ENCODE results near the gene SSNA1.

Gene SSNA1

DNA sequence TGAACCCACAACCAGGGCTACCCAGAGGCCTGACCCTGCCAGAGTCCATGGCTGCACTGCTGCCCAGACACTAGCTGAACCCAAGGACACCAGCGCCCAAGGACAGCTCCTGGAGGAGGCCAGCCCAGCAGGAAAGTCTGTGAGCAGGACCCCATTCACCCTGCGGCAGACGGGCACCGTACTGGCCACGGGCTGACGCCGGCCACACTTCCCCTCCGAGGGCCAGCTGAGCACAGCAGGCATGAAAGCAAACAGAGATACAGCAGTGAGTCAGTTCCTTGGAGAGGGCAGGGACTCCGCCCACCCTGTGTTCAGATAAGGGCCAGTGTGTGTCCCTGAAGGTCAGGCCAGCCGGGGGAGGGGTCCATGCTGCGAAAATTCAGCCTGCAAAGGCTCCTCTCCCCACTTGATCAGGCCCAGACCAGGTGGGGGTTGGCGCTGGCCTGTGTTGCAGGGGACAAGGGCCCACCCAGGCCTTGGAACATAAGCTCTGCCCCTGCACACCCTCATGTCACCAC lies 30.3 kb downstream of the SSNA1 start:
- Histone ChIP-seq H3K9me3 (ENCODE audit: insufficient read depth, low read length, severe bottlenecking) (no peaks in the 10 kb centered on the region), H3K4me3 (ENCODE audit: low read depth in 1 of 2, low read length in 2 of 2) (no peak overlapping the region), H2AFZ (ENCODE audit: low read depth, low read length) (no peak overlapping the region), H3K36me3 (ENCODE audit: insufficient read depth, low read length) (peaks cover 19% of the 10 kb centered on the region), H3K79me2 (ENCODE audit: insufficient read depth, low read length) (no peaks in the 10 kb centered on the region), H3K27me3 (ENCODE audit: insufficient read depth, low read length, poor library complexity) (no peaks in the 10 kb centered on the region), H4K20me1 (ENCODE audit: insufficient read depth, low read length) (no peaks in the 10 kb centered on the region; the same call in 1 of the 2 replicates), H3K4me2 (ENCODE audit: insufficient read depth, low read length) (no peak overlapping the region), H3K9ac (ENCODE audit: low read depth, low read length) (no peak overlapping the region), H3K4me1 (ENCODE audit: insufficient read depth, low read length) (peaks cover 7% of the 10 kb centered on the region), H3K27ac (ENCODE audit: low read length) (no peak overlapping the region)
- ATAC-seq (ENCODE audit: insufficient read depth, low read depth) (no peak), DNase-seq (no peak)
- TF ChIP-seq, protein P1, sequence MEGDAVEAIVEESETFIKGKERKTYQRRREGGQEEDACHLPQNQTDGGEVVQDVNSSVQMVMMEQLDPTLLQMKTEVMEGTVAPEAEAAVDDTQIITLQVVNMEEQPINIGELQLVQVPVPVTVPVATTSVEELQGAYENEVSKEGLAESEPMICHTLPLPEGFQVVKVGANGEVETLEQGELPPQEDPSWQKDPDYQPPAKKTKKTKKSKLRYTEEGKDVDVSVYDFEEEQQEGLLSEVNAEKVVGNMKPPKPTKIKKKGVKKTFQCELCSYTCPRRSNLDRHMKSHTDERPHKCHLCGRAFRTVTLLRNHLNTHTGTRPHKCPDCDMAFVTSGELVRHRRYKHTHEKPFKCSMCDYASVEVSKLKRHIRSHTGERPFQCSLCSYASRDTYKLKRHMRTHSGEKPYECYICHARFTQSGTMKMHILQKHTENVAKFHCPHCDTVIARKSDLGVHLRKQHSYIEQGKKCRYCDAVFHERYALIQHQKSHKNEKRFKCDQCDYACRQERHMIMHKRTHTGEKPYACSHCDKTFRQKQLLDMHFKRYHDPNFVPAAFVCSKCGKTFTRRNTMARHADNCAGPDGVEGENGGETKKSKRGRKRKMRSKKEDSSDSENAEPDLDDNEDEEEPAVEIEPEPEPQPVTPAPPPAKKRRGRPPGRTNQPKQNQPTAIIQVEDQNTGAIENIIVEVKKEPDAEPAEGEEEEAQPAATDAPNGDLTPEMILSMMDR (IDR thresholded peaks at IDR 0.05; ENCODE audit: borderline replicate concordance, extremely low read depth, low read length, poor library complexity, severe bottlenecking): no peak
- no peak for TF ChIP-seq EZH2 (IDR thresholded peaks at IDR 0.05; ENCODE audit: borderline replicate concordance, low read depth, low read length, severe bottlenecking)

GRCh38 chr9:137219757-137220316 lies 31.4 kb downstream of the SSNA1 start:
- Histone ChIP-seq H3K79me2 (ENCODE audit: insufficient read depth, low read length) (no peaks in the 10 kb centered on the region), H3K36me3 (ENCODE audit: insufficient read depth, low read length) (peaks cover 11% of the 10 kb centered on the region), H3K4me2 (ENCODE audit: insufficient read depth, low read length) (no peak overlapping the region), H2AFZ (ENCODE audit: low read depth, low read length) (no peak overlapping the region), H4K20me1 (ENCODE audit: insufficient read depth, low read length) (no peaks in the 10 kb centered on the region; the same call in 1 of the 2 replicates), H3K9ac (ENCODE audit: low read depth, low read length) (no peak overlapping the region), H3K4me1 (ENCODE audit: insufficient read depth, low read length) (peaks cover 17% of the 10 kb centered on the region), H3K27me3 (ENCODE audit: insufficient read depth, low read length, poor library complexity) (no peaks in the 10 kb centered on the region), H3K4me3 (ENCODE audit: low read depth in 1 of 2, low read length in 2 of 2) (no peak overlapping the region), H3K9me3 (ENCODE audit: insufficient read depth, low read length, severe bottlenecking) (no peaks in the 10 kb centered on the region), H3K27ac (ENCODE audit: low read length) (no peak overlapping the region)
- DNase-seq (no peak), ATAC-seq (ENCODE audit: insufficient read depth, low read depth) (no peak)
- TF ChIP-seq EZH2 (IDR thresholded peaks at IDR 0.05; ENCODE audit: borderline replicate concordance, low read depth, low read length, severe bottlenecking): no peak
- TF ChIP-seq, protein P1 (IDR thresholded peaks at IDR 0.05; ENCODE audit: borderline replicate concordance, extremely low read depth, low read length, poor library complexity, severe bottlenecking): no peak

DNA sequence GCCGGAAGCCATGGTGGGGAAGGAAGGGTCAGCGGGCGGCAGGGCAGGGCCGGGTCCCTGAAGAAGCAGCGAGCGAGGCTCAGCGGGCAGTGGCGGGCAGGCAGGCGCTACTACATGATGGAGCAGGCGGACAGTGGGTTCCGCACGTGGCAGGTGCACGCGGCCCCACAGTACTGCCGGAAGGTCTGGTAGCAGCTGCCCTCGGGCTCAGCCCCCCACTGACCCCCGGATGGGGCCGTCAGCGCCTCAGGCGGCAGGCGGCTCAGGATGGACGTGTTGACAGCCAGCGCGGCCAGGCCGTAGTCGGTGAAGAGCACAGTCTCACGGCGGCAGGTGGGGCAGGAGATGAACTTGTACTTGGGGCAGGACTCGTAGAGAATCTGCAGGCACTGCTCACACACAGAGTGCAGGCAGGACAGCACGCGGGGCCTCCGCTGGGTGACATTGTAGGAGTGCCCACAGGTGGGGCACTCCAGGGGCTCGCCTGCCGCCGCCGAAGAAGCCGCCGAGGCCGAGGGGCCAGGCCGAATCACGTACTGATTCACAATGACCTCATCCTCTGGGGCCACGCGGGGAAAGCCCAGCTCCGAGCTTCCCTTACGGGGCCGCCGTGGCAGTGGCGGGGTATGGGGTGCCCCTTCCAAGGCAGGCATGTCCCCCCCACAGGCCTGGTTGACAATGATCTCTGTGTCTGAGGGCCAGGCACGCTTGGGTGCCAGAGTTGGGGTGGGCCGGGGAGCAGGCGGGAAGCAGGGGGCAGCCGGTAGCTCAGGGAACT lies 32.0 kb downstream of the SSNA1 start:
- no peak overlapping the region for H3K4me2 ChIP-seq (ENCODE audit: insufficient read depth, low read length)

More for the DNA sequence above, 32.0 kb downstream of the SSNA1 start:
- ATAC-seq (ENCODE audit: insufficient read depth, low read depth) (no peak), DNase-seq (no peak)
- Histone ChIP-seq H3K9me3 (ENCODE audit: insufficient read depth, low read length, severe bottlenecking) (no peaks in the 10 kb centered on the region), H3K79me2 (ENCODE audit: insufficient read depth, low read length) (no peaks in the 10 kb centered on the region), H3K4me3 (ENCODE audit: low read depth in 1 of 2, low read length in 2 of 2) (no peak overlapping the region), H2AFZ (ENCODE audit: low read depth, low read length) (no peak overlapping the region), H3K27ac (ENCODE audit: low read length) (no peak overlapping the region), H3K36me3 (ENCODE audit: insufficient read depth, low read length) (peaks cover 7% of the 10 kb centered on the region), H4K20me1 (ENCODE audit: insufficient read depth, low read length) (no peaks in the 10 kb centered on the region; the same call in 1 of the 2 replicates), H3K9ac (ENCODE audit: low read depth, low read length) (no peak overlapping the region), H3K27me3 (ENCODE audit: insufficient read depth, low read length, poor library complexity) (no peaks in the 10 kb centered on the region), H3K4me1 (ENCODE audit: insufficient read depth, low read length) (peaks cover 17% of the 10 kb centered on the region)
- no peak for TF ChIP-seq EZH2 (IDR thresholded peaks at IDR 0.05; ENCODE audit: borderline replicate concordance, low read depth, low read length, severe bottlenecking)
- TF ChIP-seq, protein P1 (IDR thresholded peaks at IDR 0.05; ENCODE audit: borderline replicate concordance, extremely low read depth, low read length, poor library complexity, severe bottlenecking): no peak

All from DND-41 (cell line).